Liver (tissue), 9 donors: ENCODE measurements around the gene TNPO3. TPM values are rescaled to one million over a fixed set of nuclear protein-coding genes. Genes with fewer than 3 reads are reported as not detected.

Source experiments
- DNase-seq: peaks from one replicate; pipeline ENCODE4 v3.0.0-alpha.2; 2017; ENCODE audit warnings: low spot score
- H3K27ac ChIP-seq, 2 donors: one replicate each; pipeline ENCODE4 v1.7.0; 2013; ENCODE audit warnings: inconsistent platforms in 2 of 2, low read length in 2 of 2, control low read depth in 1 of 2, low read depth in 1 of 2, mild to moderate bottlenecking in 1 of 2
- H3K27me3 ChIP-seq, 4 donors: one replicate each; pipeline versions ENCODE4 v1.6.1 to v1.7.0; 2013; ENCODE audit warnings: low read length in 3 of 4, inconsistent platforms in 1 of 4, mild to moderate bottlenecking in 1 of 4, moderate library complexity in 1 of 4; ENCODE audit not compliant: control insufficient read depth in 4 of 4, insufficient read depth in 4 of 4
- H3K36me3 ChIP-seq, 4 donors: one replicate each; pipeline versions ENCODE4 v1.6.1 to v1.7.0; 2013; ENCODE audit warnings: low read length in 3 of 4, mild to moderate bottlenecking in 3 of 4, low read depth in 1 of 4, moderate library complexity in 1 of 4; ENCODE audit not compliant: control insufficient read depth in 4 of 4, insufficient read depth in 3 of 4
- H3K4me1 ChIP-seq, 4 donors: one replicate each; pipeline versions ENCODE4 v1.6.1 to v1.7.0; 2013; ENCODE audit warnings: low read length in 3 of 4, mild to moderate bottlenecking in 3 of 4, moderate library complexity in 1 of 4; ENCODE audit not compliant: control insufficient read depth in 4 of 4, insufficient read depth in 4 of 4
- H3K4me3 ChIP-seq, 3 donors: one replicate each; pipeline versions ENCODE4 v1.6.1 to v1.7.0; 2013; ENCODE audit warnings: low read length in 3 of 3, control low read depth in 1 of 3, low read depth in 1 of 3, mild to moderate bottlenecking in 1 of 3
- H3K9ac ChIP-seq, 2 donors: one replicate each; pipeline ENCODE4 v1.7.0; 2013; ENCODE audit warnings: low read length in 2 of 2, mild to moderate bottlenecking in 2 of 2, moderate library complexity in 2 of 2, control low read depth in 1 of 2, low read depth in 1 of 2
- H3K9me3 ChIP-seq, 4 donors: one replicate each; pipeline versions ENCODE4 v1.6.1 to v1.7.0; 2013; ENCODE audit warnings: low read length in 3 of 4; ENCODE audit not compliant: control insufficient read depth in 4 of 4
- ATF3 ChIP-seq: IDR thresholded peaks from 2 replicates; pipeline ENCODE4 v1.6.1; 2016; ENCODE audit warnings: antibody characterized with exemption
- CTCF ChIP-seq: fragments of 150-350 bp; IDR thresholded peaks from 2 replicates; pipeline ENCODE4 v1.5.1; 2017; ENCODE audit warnings: improper control_type of control experiment, low read depth, low read length; ENCODE audit not compliant: missing input control
- EGR1 ChIP-seq, 2 donors: IDR thresholded peaks; 2 replicates each; pipeline ENCODE4 v1.6.1; 2016 to 2018; ENCODE audit warnings: antibody characterized with exemption in 2 of 2, low read depth in 2 of 2
- FOXA1 ChIP-seq: IDR thresholded peaks from 2 replicates; pipeline ENCODE4 v1.6.1; 2016; ENCODE audit warnings: antibody characterized with exemption
- FOXA2 ChIP-seq: IDR thresholded peaks from 2 replicates; pipeline ENCODE4 v1.6.1; 2016; ENCODE audit warnings: antibody characterized with exemption
- GABPA ChIP-seq, 2 donors: IDR thresholded peaks in 1 of 2; conservative IDR thresholded peaks in 1 of 2; 2 replicates each; pipeline ENCODE4 v1.6.1; 2016; ENCODE audit warnings: antibody characterized with exemption in 2 of 2, mild to moderate bottlenecking in 1 of 2, moderate library complexity in 1 of 2
- HNF4A ChIP-seq, 2 donors: conservative IDR thresholded peaks; 2 replicates each; pipeline ENCODE4 v1.6.1; 2016; ENCODE audit warnings: antibody characterized with exemption in 2 of 2, mild to moderate bottlenecking in 2 of 2
- HNF4G ChIP-seq: IDR thresholded peaks from 2 replicates; pipeline ENCODE4 v1.6.1; 2016; ENCODE audit warnings: antibody characterized with exemption
- JUND ChIP-seq, 2 donors: IDR thresholded peaks; 2 replicates each; pipeline ENCODE4 v1.6.1; 2016; ENCODE audit warnings: antibody characterized with exemption in 2 of 2
- MAX ChIP-seq: IDR thresholded peaks from 2 replicates; pipeline ENCODE4 v1.6.1; 2016; ENCODE audit warnings: antibody characterized with exemption
- NR2F2 ChIP-seq: IDR thresholded peaks from 2 replicates; pipeline ENCODE4 v1.6.1; 2016; ENCODE audit warnings: antibody characterized with exemption
- RAD21 ChIP-seq, 2 donors: IDR thresholded peaks; 2 replicates each; pipeline ENCODE4 v1.6.1; 2016; ENCODE audit warnings: antibody characterized with exemption in 2 of 2, mild to moderate bottlenecking in 2 of 2
- REST ChIP-seq: IDR thresholded peaks from 2 replicates; pipeline ENCODE4 v1.6.1; 2016; ENCODE audit warnings: antibody characterized with exemption, mild to moderate bottlenecking
- RXRA ChIP-seq, 2 donors: IDR thresholded peaks; 2 replicates each; pipeline ENCODE4 v1.6.1; 2017 to 2018; ENCODE audit warnings: antibody characterized with exemption in 2 of 2, mild to moderate bottlenecking in 1 of 2
- SP1 ChIP-seq: IDR thresholded peaks from 2 replicates; pipeline ENCODE4 v1.6.1; 2018; ENCODE audit warnings: antibody characterized with exemption, mild to moderate bottlenecking
- TAF1 ChIP-seq: conservative IDR thresholded peaks from 2 replicates; pipeline ENCODE4 v1.6.1; 2016; ENCODE audit warnings: antibody characterized with exemption, mild to moderate bottlenecking
- YY1 ChIP-seq: IDR thresholded peaks from 2 replicates; pipeline ENCODE4 v1.6.1; 2016; ENCODE audit warnings: antibody characterized with exemption, mild to moderate bottlenecking
- WGBS: extraction: QIAGEN DNeasy Blood & Tissue Kit; methylation state at CpG from one replicate; pipeline ENCODE4 v1.1.7; 2013; 5-methylcytosine and 5-hydroxymethylcytosine counted together
- polyA plus RNA-seq, 2 donors: library from polyadenylated mRNA; stranded (reverse) in 1 of 2; unstranded in 1 of 2; fragments of 200-250 nt in 1 of 2; fragments of >200 nt in 1 of 2; fragmentation: Nextera tagmentation in 1 of 2; extraction: Ambion mirVana in 1 of 2; gene quantifications; one replicate each; pipeline versions ENCODE4 v1.2.1 to v1.2.3, GENCODE V29; 2013 to 2015
- total RNA-seq, 2 donors: library from RNA; depleted of rRNA; stranded (reverse); fragments of >200 nt; gene quantifications; one replicate each; pipeline ENCODE4 v1.2.3, GENCODE V29; 2014
- TF ChIP-seq, protein P1 (sequence below): IDR thresholded peaks from 2 replicates; pipeline ENCODE4 v1.6.1; 2016; ENCODE audit warnings: antibody characterized with exemption
- donor health status: healthy.
- donor health status: healthy.
- donor health status: healthy.
- donor health status: healthy.
- donor health status: healthy.

The TNPO3 gene
- total and polyA plus RNA-seq, 4 donors = 9.2 to 38.9 (median 20.0) TPM

- Histone ChIP-seq H3K36me3 (no peaks in the 10 kb centered on the region), H3K27me3 (no peaks in the 10 kb centered on the region), H3K9me3 (no peaks in the 10 kb centered on the region), H3K27ac (no peak overlapping the region), H3K9ac (no peak overlapping the region), H3K4me1 (peaks cover 3 to 26% (median 18%) of the 10 kb centered on the region in 4 donors), H3K4me3 (no peak overlapping the region)
- TF ChIP-seq FOXA1 (no peak), YY1 (no peak), EGR1 (IDR thresholded peaks at IDR 0.05; ENCODE audit: low read depth in 2 of 2) (no peak), REST (no peak), FOXA2 (no peak), TAF1 (no peak), HNF4G (no peak), HNF4A (conservative IDR thresholded peaks at IDR 0.05) (no peak), ATF3 (no peak), JUND (IDR thresholded peaks at IDR 0.05) (no peak), SP1 (no peak), MAX (no peak), RXRA (IDR thresholded peaks at IDR 0.05) (no peak), RAD21 (IDR thresholded peaks at IDR 0.05) (no peak), CTCF (no peak), GABPA (IDR thresholded peaks at IDR 0.05 in 1 of 2, conservative IDR thresholded peaks at IDR 0.05 in 1 of 2) (no peak), NR2F2 (no peak)
- TF ChIP-seq, protein P1, sequence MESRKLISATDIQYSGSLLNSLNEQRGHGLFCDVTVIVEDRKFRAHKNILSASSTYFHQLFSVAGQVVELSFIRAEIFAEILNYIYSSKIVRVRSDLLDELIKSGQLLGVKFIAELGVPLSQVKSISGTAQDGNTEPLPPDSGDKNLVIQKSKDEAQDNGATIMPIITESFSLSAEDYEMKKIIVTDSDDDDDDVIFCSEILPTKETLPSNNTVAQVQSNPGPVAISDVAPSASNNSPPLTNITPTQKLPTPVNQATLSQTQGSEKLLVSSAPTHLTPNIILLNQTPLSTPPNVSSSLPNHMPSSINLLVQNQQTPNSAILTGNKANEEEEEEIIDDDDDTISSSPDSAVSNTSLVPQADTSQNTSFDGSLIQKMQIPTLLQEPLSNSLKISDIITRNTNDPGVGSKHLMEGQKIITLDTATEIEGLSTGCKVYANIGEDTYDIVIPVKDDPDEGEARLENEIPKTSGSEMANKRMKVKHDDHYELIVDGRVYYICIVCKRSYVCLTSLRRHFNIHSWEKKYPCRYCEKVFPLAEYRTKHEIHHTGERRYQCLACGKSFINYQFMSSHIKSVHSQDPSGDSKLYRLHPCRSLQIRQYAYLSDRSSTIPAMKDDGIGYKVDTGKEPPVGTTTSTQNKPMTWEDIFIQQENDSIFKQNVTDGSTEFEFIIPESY = no peak
- no peak for DNase-seq
- 94% methylated on average over 19 of the region's 19 CpGs for WGBS
Observed at GRCh38 chr7:128931965-128932861, 122.7 kb downstream of the TNPO3 start.
